Calu3 (cell line): ENCODE measurements around the gene SLC66A3. TPM values are rescaled to one million over a fixed set of nuclear protein-coding genes. Genes with fewer than 3 reads are reported as not detected.

Experiments used
- BruUV-seq: library from RNA; stranded (reverse); fragments of 400-500 nt; replicated peaks from 2 replicates; lab custom pipeline; 2021; lab: Mats Ljungman, UMichigan
- CTCF ChIA-PET: fragments of 300-600 bp; sonication (Branson Sonifier 250); formaldehyde crosslinking; loops from one replicate; lab custom pipeline; 2022; ENCODE audit warnings: antibody characterized with exemption; lab: Charles Lee
- DNase-seq: peaks from one replicate; pipeline ENCODE4 v3.0.0; 2022
- H3K27ac Mint-ChIP-seq: one replicate; pipeline ENCODE4 v1.8.0; 2022; ENCODE audit warnings: mixed read lengths; ENCODE audit not compliant: unreplicated experiment
- H3K27me3 Mint-ChIP-seq: one replicate; pipeline ENCODE4 v1.8.0; 2022; ENCODE audit warnings: mixed read lengths; ENCODE audit not compliant: unreplicated experiment
- H3K36me3 Mint-ChIP-seq: one replicate; pipeline ENCODE4 v1.8.0; 2022; ENCODE audit warnings: mild to moderate bottlenecking, moderate library complexity, mixed read lengths; ENCODE audit not compliant: insufficient read depth, unreplicated experiment
- H3K4me1 Mint-ChIP-seq: one replicate; pipeline ENCODE4 v1.8.0; 2022; ENCODE audit warnings: mild to moderate bottlenecking, low read depth, mixed read lengths; ENCODE audit not compliant: unreplicated experiment
- H3K4me3 Mint-ChIP-seq: one replicate; pipeline ENCODE4 v1.8.0; 2022; ENCODE audit warnings: mild to moderate bottlenecking, low read depth, moderate library complexity, mixed read lengths; ENCODE audit not compliant: unreplicated experiment
- H3K9me3 Mint-ChIP-seq: one replicate; pipeline ENCODE4 v1.8.0; 2022; ENCODE audit warnings: low read depth, mixed read lengths; ENCODE audit not compliant: unreplicated experiment
- CTCF ChIP-seq: fragments of 200-600 bp; IDR thresholded peaks from one replicate; pipeline ENCODE4 v1.8.0; 2022; ENCODE audit warnings: antibody characterized with exemption; ENCODE audit not compliant: unreplicated experiment
- intact Hi-C: fragments of 100-400 bp; cut with micrococcal nuclease; formaldehyde crosslinking; loops from one replicate; pipeline ENCODE4 v1.10.0; 2022; ENCODE audit not compliant: unreplicated experiment
- total RNA-seq: library from RNA; stranded (reverse); gene quantifications from 2 replicates; pipeline ENCODE4 v1.2.3, GENCODE V29; 2022

Gene SLC66A3
- total RNA-seq, 1 experiment from 2014 or later = 13.5 TPM

- DNase-seq = no peak
- no TSS peak for BruUV-seq
- H3K4me1 Mint-ChIP-seq = peaks cover 8% of the 10 kb centered on the region
- H3K27me3 Mint-ChIP-seq = no peaks in the 10 kb centered on the region
- H3K27ac Mint-ChIP-seq = no peak overlapping the region
- CTCF ChIA-PET = no interaction called here
- no peak overlapping the region for H3K4me3 Mint-ChIP-seq
- TF ChIP-seq CTCF = no peak
- H3K36me3 Mint-ChIP-seq = no peaks in the 10 kb centered on the region
- intact Hi-C loops = no loop called here
- no peaks in the 10 kb centered on the region for H3K9me3 Mint-ChIP-seq
These were observed 23.9 kb downstream of the SLC66A3 start for GRCh38 chr2:11179196-11179595.

GRCh38 chr2:11179899-11180298, 24.6 kb downstream of the SLC66A3 start:
- no peak for TF ChIP-seq CTCF
- Mint-ChIP-seq H3K4me3 (no peak overlapping the region), H3K36me3 (no peaks in the 10 kb centered on the region), H3K9me3 (no peaks in the 10 kb centered on the region), H3K27me3 (no peaks in the 10 kb centered on the region), H3K27ac (no peak overlapping the region), H3K4me1 (peaks cover 7% of the 10 kb centered on the region)
- intact Hi-C loops = no loop called here
- no peak for DNase-seq
- CTCF ChIA-PET = no interaction called here
- BruUV-seq = no TSS peak

GRCh38 chr2:11180653-11181052, 25.4 kb downstream of the SLC66A3 start:
- Mint-ChIP-seq H3K4me3 (no peak overlapping the region), H3K36me3 (no peaks in the 10 kb centered on the region), H3K4me1 (no peaks in the 10 kb centered on the region), H3K27me3 (no peaks in the 10 kb centered on the region), H3K9me3 (no peaks in the 10 kb centered on the region), H3K27ac (no peak overlapping the region)
- CTCF ChIA-PET = interaction anchor here (0.7 kb wide), 1 partner anchor 14 kb away, joined by 4 read pairs; no protein-coding TSS in a partner anchor
- BruUV-seq = no TSS peak
- intact Hi-C loops = no loop called here
- TF ChIP-seq CTCF = no peak
- DNase-seq = no peak

GRCh38 chr2:11182951-11183350, 27.7 kb downstream of the SLC66A3 start:
- H3K36me3 Mint-ChIP-seq = no peaks in the 10 kb centered on the region
- BruUV-seq = no TSS peak
- H3K27me3 Mint-ChIP-seq = no peaks in the 10 kb centered on the region
- no peaks in the 10 kb centered on the region for H3K9me3 Mint-ChIP-seq
- CTCF ChIA-PET = no interaction called here
- no peak for TF ChIP-seq CTCF
- DNase-seq = no peak
- no peaks in the 10 kb centered on the region for H3K4me1 Mint-ChIP-seq
- no peak overlapping the region for H3K27ac Mint-ChIP-seq
- no peak overlapping the region for H3K4me3 Mint-ChIP-seq
- intact Hi-C loops = no loop called here
